IMR-90 (cell line): ENCODE data around the gene ABCB4. TPM values are rescaled to one million over a fixed set of nuclear protein-coding genes. Genes with fewer than 3 reads are reported as not detected.

Experiments used
- ATAC-seq: fragments of 200-7000 bp; cut with Tn5 transposase; 2 replicates; pipeline ENCODE4 v1.9.1; 2020; ENCODE audit warnings: low read depth, mild to moderate bottlenecking, moderate library complexity
- BruUV-seq: library from RNA; stranded (reverse); fragments of 400-500 nt; replicated peaks from 2 replicates; lab custom pipeline; 2021; lab: Mats Ljungman, UMichigan
- CTCF ChIA-PET: fragments of 300-600 bp; formaldehyde crosslinking; extraction: SDS; loops from one replicate; lab custom pipeline; 2021; ENCODE audit warnings: antibody characterized with exemption; lab: Yijun Ruan, JAX
- POLR2A ChIA-PET: fragments of 300-600 bp; sonication (Branson Sonifier 250); formaldehyde crosslinking; loops from one replicate; lab custom pipeline; 2022; ENCODE audit warnings: antibody characterized with exemption; ENCODE audit not compliant: unreplicated experiment; lab: Charles Lee
- DNase-seq: peaks from one replicate; pipeline ENCODE4 v3.0.0; 2013
- H2AFZ ChIP-seq: replicated peaks from 2 replicates; pipeline ENCODE3; 2013; ENCODE audit warnings: low read length, mild to moderate bottlenecking; ENCODE audit not compliant: poor library complexity
- H2AK5ac ChIP-seq: 2 replicates; pipeline ENCODE4 v1.6.1; 2013; ENCODE audit warnings: low read depth, low read length, inconsistent platforms
- H2AK9ac ChIP-seq: replicated peaks from 2 replicates; pipeline ENCODE3; 2013; ENCODE audit warnings: mild to moderate bottlenecking, low read depth, low read length, moderate library complexity; ENCODE audit not compliant: poor library complexity
- H2BK120ac ChIP-seq: 2 replicates; pipeline ENCODE4 v1.6.1; 2013; ENCODE audit warnings: low read depth, low read length, inconsistent platforms
- H2BK15ac ChIP-seq: 3 replicates; pipeline ENCODE4 v1.6.1; 2013; ENCODE audit warnings: low read depth, low read length, inconsistent platforms
- H2BK20ac ChIP-seq: 2 replicates; pipeline ENCODE4 v1.6.1; 2013; ENCODE audit warnings: low read depth, mild to moderate bottlenecking, inconsistent platforms, low read length, moderate library complexity
- H2BK5ac ChIP-seq: 2 replicates; pipeline ENCODE4 v1.6.1; 2013; ENCODE audit warnings: mild to moderate bottlenecking, low read depth, low read length, inconsistent platforms; ENCODE audit not compliant: poor library complexity, severe bottlenecking
- H3K14ac ChIP-seq: replicated peaks from 2 replicates; pipeline ENCODE4 v1.6.1; 2013; ENCODE audit warnings: low read depth, low read length, inconsistent platforms
- H3K18ac ChIP-seq: 2 replicates; pipeline ENCODE4 v1.6.1; 2013; ENCODE audit warnings: low read depth, low read length, control low read depth
- H3K23ac ChIP-seq: 2 replicates; pipeline ENCODE4 v1.6.1; 2013; ENCODE audit warnings: low read depth, low read length, inconsistent platforms
- H3K27ac ChIP-seq: 2 replicates; pipeline ENCODE4 v1.5.1; 2013; ENCODE audit warnings: mild to moderate bottlenecking, control low read depth, low read length; ENCODE audit not compliant: insufficient read depth
- H3K27me3 ChIP-seq: 2 replicates; pipeline ENCODE4 v1.6.1; 2013; ENCODE audit warnings: low read length; ENCODE audit not compliant: control insufficient read depth, insufficient read depth
- H3K36me3 ChIP-seq: 2 replicates; pipeline ENCODE4 v1.6.1; 2013; ENCODE audit warnings: low read length, mixed read lengths; ENCODE audit not compliant: control insufficient read depth, insufficient read depth
- H3K4ac ChIP-seq: 2 replicates; pipeline ENCODE4 v1.6.1; 2013; ENCODE audit warnings: low read depth, low read length, inconsistent platforms
- H3K4me1 ChIP-seq: 2 replicates; pipeline ENCODE4 v1.6.1; 2013; ENCODE audit warnings: low read length, mixed read lengths; ENCODE audit not compliant: control insufficient read depth, insufficient read depth
- H3K4me2 ChIP-seq: 2 replicates; pipeline ENCODE4 v1.6.1; 2013; ENCODE audit warnings: low read depth, mild to moderate bottlenecking, control low read depth, low read length, moderate library complexity
- H3K4me3 ChIP-seq: 2 replicates; pipeline ENCODE4 v1.5.1; 2013; ENCODE audit warnings: low read depth, mild to moderate bottlenecking, control low read depth, low read length, moderate library complexity; ENCODE audit not compliant: insufficient read depth
- H3K56ac ChIP-seq: 2 replicates; pipeline ENCODE4 v1.6.1; 2013; ENCODE audit warnings: low read length, inconsistent platforms; ENCODE audit not compliant: insufficient read depth; ENCODE audit errors: extremely low read depth
- H3K79me1 ChIP-seq, 2 experiments: 2 replicates each; pipeline ENCODE4 v1.6.1; 2013; ENCODE audit warnings: low read length in 2 of 2, inconsistent platforms in 1 of 2, low read depth in 1 of 2
- H3K9ac ChIP-seq: 2 replicates; pipeline ENCODE4 v1.6.1; 2013; ENCODE audit warnings: low read depth, low read length, control low read depth
- H3K9me1 ChIP-seq: 2 replicates; pipeline ENCODE4 v1.6.1; 2013; ENCODE audit warnings: low read length, inconsistent platforms; ENCODE audit not compliant: insufficient read depth
- H3K9me3 ChIP-seq: 2 replicates; pipeline ENCODE4 v1.6.1; 2013; ENCODE audit warnings: low read length; ENCODE audit not compliant: control insufficient read depth, insufficient read depth
- H4K20me1 ChIP-seq: 2 replicates; pipeline ENCODE4 v1.6.1; 2013; ENCODE audit warnings: low read length, inconsistent platforms; ENCODE audit not compliant: insufficient read depth
- H4K5ac ChIP-seq: 2 replicates; pipeline ENCODE4 v1.6.1; 2013; ENCODE audit warnings: mild to moderate bottlenecking, low read depth, low read length, control low read depth
- H4K8ac ChIP-seq, 2 experiments: 2 replicates each; pipeline ENCODE4 v1.6.1; 2013; ENCODE audit warnings: low read depth in 2 of 2, low read length in 2 of 2, control low read depth in 1 of 2, inconsistent platforms in 1 of 2
- H4K91ac ChIP-seq: 2 replicates; pipeline ENCODE4 v1.6.1; 2013; ENCODE audit warnings: low read depth, low read length, inconsistent platforms; ENCODE audit not compliant: insufficient read depth
- CTCF ChIP-seq: conservative IDR thresholded peaks from 2 replicates; pipeline ENCODE4 v1.5.1; 2012; ENCODE audit warnings: mild to moderate bottlenecking, low read depth, low read length, improper control_type of control experiment
- ELK1 ChIP-seq: fragments of 150-350 bp; IDR thresholded peaks from 2 replicates; pipeline ENCODE4 v1.6.1; 2016; ENCODE audit warnings: low read depth, mild to moderate bottlenecking, low read length, moderate library complexity, borderline replicate concordance
- FOS ChIP-seq: fragments of 150-350 bp; IDR thresholded peaks from 2 replicates; pipeline ENCODE4 v1.6.1; 2016; ENCODE audit warnings: low read depth, low read length
- RFX5 ChIP-seq: IDR thresholded peaks from 2 replicates; pipeline ENCODE4 v1.8.0; 2012; ENCODE audit warnings: low read depth, mild to moderate bottlenecking, low read length, moderate library complexity
- dilution Hi-C: fragments of 300-500 bp; cut with HindIII; formaldehyde crosslinking; loops from one replicate; pipeline ENCODE4 v1.14.3; 2018; ENCODE audit warnings: low sequenced_read_pairs; ENCODE audit not compliant: unreplicated experiment
- in situ Hi-C: fragments of 300-500 bp; cut with MboI; formaldehyde crosslinking; loops from 3 replicates; pipeline ENCODE4 v1.14.3; 2019; ENCODE audit warnings: low sequenced_read_pairs, inconsistent platforms, mixed read lengths
- intact Hi-C: fragments of 100-400 bp; cut with micrococcal nuclease; formaldehyde crosslinking; loops from 2 replicates; pipeline ENCODE4 v1.10.0; 2022
- polyA plus RNA-seq, 3 experiments: library from polyadenylated mRNA; depleted of rRNA; stranded (reverse); fragments of >200 nt; gene quantifications; 2 replicates each; pipeline ENCODE4 v1.2.3, GENCODE V29; 2012; ENCODE audit warnings: low replicate concordance in 1 of 3
- total RNA-seq: library from RNA; depleted of rRNA; stranded (reverse); fragments of >200 nt; gene quantifications from 2 replicates; pipeline ENCODE4 v1.2.3, GENCODE V29; 2012

ABCB4 gene
- total and polyA plus RNA-seq, 2 of the 4 experiments (the other 2 are of a cell fraction) = not detected

- H4K20me1 ChIP-seq = no peaks in the 10 kb centered on the region
- ChIA-PET POLR2A (interaction anchor here (0.6 kb wide), 1 partner anchor 280 kb away, joined by 3 read pairs; no protein-coding TSS in a partner anchor), CTCF (interaction anchor here (1.1 kb wide), 1 partner anchor 9 kb away, joined by 3 read pairs; no protein-coding TSS in a partner anchor)
- no peak overlapping the region for H3K14ac ChIP-seq
- no peak overlapping the region for H3K9ac ChIP-seq
- no peak overlapping the region for H4K91ac ChIP-seq
- H4K5ac ChIP-seq = no peak overlapping the region
- in situ Hi-C loops = no loop called here
- no peak overlapping the region for H4K8ac ChIP-seq
- no peak overlapping the region for H2AK5ac ChIP-seq
- no peak overlapping the region for H3K4me3 ChIP-seq
- H3K9me3 ChIP-seq = no peaks in the 10 kb centered on the region
- ATAC-seq (no peak), DNase-seq (peak; percentile 13)
- peaks cover 2% of the 10 kb centered on the region for H3K4me1 ChIP-seq
- H2BK20ac ChIP-seq = no peak overlapping the region
- H2BK5ac ChIP-seq = no peak overlapping the region
- H3K23ac ChIP-seq = no peak overlapping the region
- H3K56ac ChIP-seq = no peak overlapping the region
- dilution Hi-C loops = no loop called here
- no peak for TF ChIP-seq ELK1
- no peak for TF ChIP-seq RFX5
- no peak for TF ChIP-seq FOS
- TF ChIP-seq CTCF = no peak
- no peaks in the 10 kb centered on the region for H3K36me3 ChIP-seq
- peaks cover 6% of the 10 kb centered on the region for H3K27me3 ChIP-seq
- no peak overlapping the region for H3K27ac ChIP-seq
- no TSS peak for BruUV-seq
- H2AK9ac ChIP-seq = no peak overlapping the region
- intact Hi-C loops = loop anchor here (10.0 kb wide), 1 partner anchor 339 kb away; no protein-coding TSS in a partner anchor
- H2BK15ac ChIP-seq = no peak overlapping the region
- no peak overlapping the region for H3K18ac ChIP-seq
- H3K4ac ChIP-seq = no peak overlapping the region
- H3K4me2 ChIP-seq = no peak overlapping the region
- H3K9me1 ChIP-seq = no peaks in the 10 kb centered on the region
- H2AFZ ChIP-seq = no peak overlapping the region
- no peak overlapping the region for H2BK120ac ChIP-seq
- H3K79me1 ChIP-seq = no peaks in the 10 kb centered on the region
Measured at GRCh38 chr7:87435546-87435945, 39.9 kb downstream of the ABCB4 start.
